ENCODE data around the gene PTPN14.

PTPN14 gene

GRCh38 chr1:214416858-214417257, 134.5 kb downstream of the PTPN14 start:
- no peak for TF ChIP-seq EZH2phosphoT487 (IDR thresholded peaks at IDR 0.05; ENCODE audit: borderline replicate concordance)
- no peak for TF ChIP-seq CTCF (conservative IDR thresholded peaks at IDR 0.05; ENCODE audit: low read length)
- Histone ChIP-seq H3K9me3 (ENCODE audit: insufficient read depth, low read depth, low read length) (no peaks in the 10 kb centered on the region), H3K4me2 (ENCODE audit: low read depth, low read length, poor library complexity, severe bottlenecking) (no peak overlapping the region), H2AFZ (ENCODE audit: low read length) (no peak overlapping the region), H3K4me1 (ENCODE audit: insufficient read depth, low read length, poor library complexity, severe bottlenecking) (peaks cover 39% of the 10 kb centered on the region), H3K9me2 (replicated peaks; ENCODE audit: low read depth, low read length) (no peaks in the 10 kb centered on the region), H3K27me3 (ENCODE audit: insufficient read depth, low read length, poor library complexity, severe bottlenecking) (no peaks in the 10 kb centered on the region), H4K20me1 (ENCODE audit: insufficient read depth, low read length, poor library complexity, severe bottlenecking) (no peaks in the 10 kb centered on the region), H3K79me2 (ENCODE audit: insufficient read depth, low read length) (no peaks in the 10 kb centered on the region), H3K36me3 (ENCODE audit: insufficient read depth, low read length) (no peaks in the 10 kb centered on the region), H3K9ac (ENCODE audit: low read depth, low read length, poor library complexity, severe bottlenecking) (no peak overlapping the region), H3K4me3 (ENCODE audit: low read length, poor library complexity, severe bottlenecking) (no peak overlapping the region), H3F3A (ENCODE audit: low read depth) (no peaks in the 10 kb centered on the region)

GRCh38 chr1:214416417-214416816, 135.0 kb downstream of the PTPN14 start:
- no peaks in the 10 kb centered on the region for H3K9me2 ChIP-seq (replicated peaks; ENCODE audit: low read depth, low read length)
- no peak overlapping the region for H3K9ac ChIP-seq (ENCODE audit: low read depth, low read length, poor library complexity, severe bottlenecking)
- H3K79me2 ChIP-seq (ENCODE audit: insufficient read depth, low read length) = no peaks in the 10 kb centered on the region
- H3K4me2 ChIP-seq (ENCODE audit: low read depth, low read length, poor library complexity, severe bottlenecking) = no peak overlapping the region
- no peaks in the 10 kb centered on the region for H4K20me1 ChIP-seq (ENCODE audit: insufficient read depth, low read length, poor library complexity, severe bottlenecking)
- H3K4me1 ChIP-seq (ENCODE audit: insufficient read depth, low read length, poor library complexity, severe bottlenecking) = peaks cover 39% of the 10 kb centered on the region
- no peaks in the 10 kb centered on the region for H3K27me3 ChIP-seq (ENCODE audit: insufficient read depth, low read length, poor library complexity, severe bottlenecking)
- H2AFZ ChIP-seq (ENCODE audit: low read length) = no peak overlapping the region
- no peaks in the 10 kb centered on the region for H3K9me3 ChIP-seq (ENCODE audit: insufficient read depth, low read depth, low read length)
- TF ChIP-seq EZH2phosphoT487 (IDR thresholded peaks at IDR 0.05; ENCODE audit: borderline replicate concordance) = no peak
- no peak for TF ChIP-seq CTCF (conservative IDR thresholded peaks at IDR 0.05; ENCODE audit: low read length)
- H3K36me3 ChIP-seq (ENCODE audit: insufficient read depth, low read length) = no peaks in the 10 kb centered on the region
- H3F3A ChIP-seq (ENCODE audit: low read depth) = no peaks in the 10 kb centered on the region
- no peak overlapping the region for H3K4me3 ChIP-seq (ENCODE audit: low read length, poor library complexity, severe bottlenecking)

- no peak overlapping the region for H3K4me2 ChIP-seq (ENCODE audit: low read depth, low read length, poor library complexity, severe bottlenecking)
- no peak for TF ChIP-seq EZH2phosphoT487 (IDR thresholded peaks at IDR 0.05; ENCODE audit: borderline replicate concordance)
- TF ChIP-seq CTCF (conservative IDR thresholded peaks at IDR 0.05; ENCODE audit: low read length) = no peak
- no peaks in the 10 kb centered on the region for H3F3A ChIP-seq (ENCODE audit: low read depth)
- no peaks in the 10 kb centered on the region for H3K9me2 ChIP-seq (replicated peaks; ENCODE audit: low read depth, low read length)
- no peaks in the 10 kb centered on the region for H4K20me1 ChIP-seq (ENCODE audit: insufficient read depth, low read length, poor library complexity, severe bottlenecking)
- H3K4me3 ChIP-seq (ENCODE audit: low read length, poor library complexity, severe bottlenecking) = no peak overlapping the region
- H3K9ac ChIP-seq (ENCODE audit: low read depth, low read length, poor library complexity, severe bottlenecking) = no peak overlapping the region
- no peaks in the 10 kb centered on the region for H3K27me3 ChIP-seq (ENCODE audit: insufficient read depth, low read length, poor library complexity, severe bottlenecking)
- H3K4me1 ChIP-seq (ENCODE audit: insufficient read depth, low read length, poor library complexity, severe bottlenecking) = peaks cover 33% of the 10 kb centered on the region
- peaks cover 5% of the 10 kb centered on the region; the same call in 1 of the 2 replicates for H3K36me3 ChIP-seq (ENCODE audit: insufficient read depth, low read length)
- no peak overlapping the region for H2AFZ ChIP-seq (ENCODE audit: low read length)
- no peaks in the 10 kb centered on the region for H3K9me3 ChIP-seq (ENCODE audit: insufficient read depth, low read depth, low read length)
- H3K79me2 ChIP-seq (ENCODE audit: insufficient read depth, low read length) = no peaks in the 10 kb centered on the region
Observed at GRCh38 chr1:214415131-214415530, 136.3 kb downstream of the PTPN14 start.
